Rectal smooth muscle tissue (tissue), 1 donor: ENCODE measurements around the gene PALM3.

ENCODE experiments used
- H3K27ac ChIP-seq: one replicate; pipeline ENCODE4 v1.7.0; 2013; ENCODE audit warnings: low read depth, low read length, inconsistent platforms
- H3K27me3 ChIP-seq: one replicate; pipeline ENCODE4 v1.7.0; 2013; ENCODE audit warnings: low read length; ENCODE audit not compliant: control insufficient read depth, insufficient read depth
- H3K36me3 ChIP-seq: one replicate; pipeline ENCODE4 v1.7.0; 2013; ENCODE audit warnings: low read length; ENCODE audit not compliant: control insufficient read depth, insufficient read depth
- H3K4me1 ChIP-seq: one replicate; pipeline ENCODE4 v1.7.0; 2013; ENCODE audit warnings: low read length; ENCODE audit not compliant: control insufficient read depth, insufficient read depth
- H3K4me3 ChIP-seq: one replicate; pipeline ENCODE4 v1.7.0; 2013; ENCODE audit warnings: low read length
- H3K9ac ChIP-seq: one replicate; pipeline ENCODE4 v1.7.0; 2013; ENCODE audit warnings: low read length

Gene PALM3

GRCh38 chr19:14096272-14096992 lies 34.6 kb upstream of the PALM3 start:
- no peaks in the 10 kb centered on the region for H3K27me3 ChIP-seq
- H3K9ac ChIP-seq: no peak overlapping the region
- no peaks in the 10 kb centered on the region for H3K4me1 ChIP-seq
- no peak overlapping the region for H3K4me3 ChIP-seq
- H3K36me3 ChIP-seq: peaks cover 19% of the 10 kb centered on the region
- H3K27ac ChIP-seq: no peak overlapping the region

GRCh38 chr19:14094854-14095253 lies 33.0 kb upstream of the PALM3 start:
- Histone ChIP-seq H3K4me1 (no peaks in the 10 kb centered on the region), H3K27me3 (no peaks in the 10 kb centered on the region), H3K4me3 (no peak overlapping the region), H3K27ac (no peak overlapping the region), H3K9ac (no peak overlapping the region), H3K36me3 (peaks cover 14% of the 10 kb centered on the region)

DNA sequence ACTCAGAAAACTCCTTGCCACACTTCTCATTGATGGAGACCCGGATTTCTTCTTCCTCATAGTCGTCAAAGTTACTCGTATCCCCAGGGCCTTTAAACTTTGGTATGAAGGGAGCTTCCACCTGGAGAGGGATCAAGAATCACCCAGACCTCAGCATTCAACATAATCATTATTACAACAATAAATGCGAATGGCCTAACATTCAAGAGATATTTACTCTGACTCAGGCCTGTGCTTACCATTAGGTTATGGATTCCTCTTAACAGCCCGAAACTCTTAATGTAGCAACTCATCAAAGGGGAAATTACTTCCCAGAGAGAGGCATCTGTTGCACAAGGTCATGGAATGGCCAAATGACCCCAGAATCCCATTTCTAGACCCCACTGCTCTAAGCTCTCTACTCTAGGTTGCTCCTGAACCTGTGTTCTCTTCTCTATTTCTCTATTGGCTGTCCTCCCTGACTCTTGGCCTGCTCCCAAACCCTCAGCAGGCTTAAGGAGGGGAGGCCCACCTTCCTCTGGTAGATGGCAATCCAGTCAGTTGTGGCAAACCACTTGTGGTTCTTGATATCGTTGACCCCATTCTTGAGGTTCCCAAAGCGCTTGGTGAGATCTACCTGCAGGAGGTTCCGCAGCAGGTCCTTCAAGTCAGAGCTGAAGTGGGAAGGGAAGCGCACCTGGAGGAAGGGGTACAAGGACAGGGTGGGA lies 31.4 kb upstream of the PALM3 start:
- no peak overlapping the region for H3K27ac ChIP-seq
- peaks cover 14% of the 10 kb centered on the region for H3K36me3 ChIP-seq

GRCh38 chr19:14091813-14092462 lies 30.1 kb upstream of the PALM3 start:
- peaks cover 5% of the 10 kb centered on the region for H3K36me3 ChIP-seq
- no peak overlapping the region for H3K9ac ChIP-seq
- H3K27ac ChIP-seq: peak overlapping the region; percentile 90
- peak overlapping the region; percentile 95 for H3K4me3 ChIP-seq
- H3K27me3 ChIP-seq: no peaks in the 10 kb centered on the region
- H3K4me1 ChIP-seq: peaks cover 3% of the 10 kb centered on the region

More for the DNA sequence above, 31.4 kb upstream of the PALM3 start:
- H3K4me1 ChIP-seq: peaks cover 3% of the 10 kb centered on the region
- no peak overlapping the region for H3K4me3 ChIP-seq
- no peaks in the 10 kb centered on the region for H3K27me3 ChIP-seq
- H3K9ac ChIP-seq: no peak overlapping the region

- H3K27ac ChIP-seq: peak overlapping the region; percentile 90
- H3K36me3 ChIP-seq: peaks cover under 1% of the 10 kb centered on the region
- no peaks in the 10 kb centered on the region for H3K27me3 ChIP-seq
- peak overlapping the region; percentile 80 for H3K9ac ChIP-seq
- peaks cover 3% of the 10 kb centered on the region for H3K4me1 ChIP-seq
- H3K4me3 ChIP-seq: peak overlapping the region; percentile 95
Observed at GRCh38 chr19:14091081-14091812, 29.4 kb upstream of the PALM3 start.

DNA sequence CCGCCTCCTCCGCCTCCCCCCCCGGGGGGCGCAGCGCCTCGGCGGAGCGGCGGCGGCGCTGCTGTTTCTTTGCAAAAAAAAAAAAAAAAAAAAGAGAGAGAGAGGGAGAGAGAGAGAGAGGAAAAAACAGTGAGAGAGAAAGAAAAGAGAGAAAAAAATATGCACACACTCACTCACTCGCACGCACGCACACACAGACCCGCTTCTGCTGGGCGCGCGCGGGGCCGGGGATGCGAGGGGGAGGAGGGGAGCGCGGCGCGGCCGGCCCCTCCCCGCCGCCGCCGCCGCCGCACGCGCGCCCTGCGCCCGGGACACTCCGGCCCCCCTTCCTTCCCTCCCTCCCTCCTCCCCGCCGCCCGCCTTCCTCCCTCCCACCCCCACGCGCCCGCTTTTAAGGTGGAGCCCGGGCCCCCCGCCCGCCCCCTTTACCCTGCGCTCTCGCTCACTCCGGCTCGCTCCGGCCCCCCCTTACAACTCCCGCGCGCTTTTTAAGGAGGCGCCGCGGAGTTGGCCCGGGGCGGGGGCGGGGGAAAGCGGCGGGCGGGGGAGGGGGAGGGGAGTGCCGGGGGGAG lies 28.7 kb upstream of the PALM3 start, which contains the start of gene SAMD1:
SAMD1 (minus strand) TSS at position 243 of the 572 bp plus-strand sequence.
- Histone ChIP-seq H3K36me3 (no peaks in the 10 kb centered on the region), H3K9ac (peak within 1 kb of the TSS; percentile 80), H3K27ac (peak within 1 kb of the TSS; percentile 90), H3K4me1 (peaks cover 3% of the 10 kb centered on the region), H3K27me3 (no peaks in the 10 kb centered on the region), H3K4me3 (peak within 1 kb of the TSS; percentile 95)

- Histone ChIP-seq H3K9ac (no peak overlapping the region), H3K36me3 (no peaks in the 10 kb centered on the region), H3K27me3 (no peaks in the 10 kb centered on the region), H3K27ac (peak overlapping the region; percentile 51), H3K4me3 (peak overlapping the region; percentile 72), H3K4me1 (peaks cover 3% of the 10 kb centered on the region)
Observed at GRCh38 chr19:14089662-14090508, 28.0 kb upstream of the PALM3 start.

DNA sequence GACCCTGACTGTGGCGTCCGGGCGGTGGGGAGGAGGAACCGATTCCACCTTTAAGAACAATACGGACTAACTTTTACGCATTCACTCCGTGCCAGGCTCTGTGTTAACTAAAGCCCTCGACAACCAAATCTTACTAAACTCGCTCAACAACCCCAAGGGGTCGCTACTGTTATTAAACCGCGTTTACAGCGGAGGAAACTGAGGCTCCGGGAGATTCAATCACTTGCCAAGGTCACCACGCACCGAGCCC lies 27.5 kb upstream of the PALM3 start:
- H3K36me3 ChIP-seq: no peaks in the 10 kb centered on the region
- H3K9ac ChIP-seq: no peak overlapping the region
- peaks cover 3% of the 10 kb centered on the region for H3K4me1 ChIP-seq
- H3K27me3 ChIP-seq: no peaks in the 10 kb centered on the region
- no peak overlapping the region for H3K27ac ChIP-seq
- H3K4me3 ChIP-seq: peak overlapping the region; percentile 72

DNA sequence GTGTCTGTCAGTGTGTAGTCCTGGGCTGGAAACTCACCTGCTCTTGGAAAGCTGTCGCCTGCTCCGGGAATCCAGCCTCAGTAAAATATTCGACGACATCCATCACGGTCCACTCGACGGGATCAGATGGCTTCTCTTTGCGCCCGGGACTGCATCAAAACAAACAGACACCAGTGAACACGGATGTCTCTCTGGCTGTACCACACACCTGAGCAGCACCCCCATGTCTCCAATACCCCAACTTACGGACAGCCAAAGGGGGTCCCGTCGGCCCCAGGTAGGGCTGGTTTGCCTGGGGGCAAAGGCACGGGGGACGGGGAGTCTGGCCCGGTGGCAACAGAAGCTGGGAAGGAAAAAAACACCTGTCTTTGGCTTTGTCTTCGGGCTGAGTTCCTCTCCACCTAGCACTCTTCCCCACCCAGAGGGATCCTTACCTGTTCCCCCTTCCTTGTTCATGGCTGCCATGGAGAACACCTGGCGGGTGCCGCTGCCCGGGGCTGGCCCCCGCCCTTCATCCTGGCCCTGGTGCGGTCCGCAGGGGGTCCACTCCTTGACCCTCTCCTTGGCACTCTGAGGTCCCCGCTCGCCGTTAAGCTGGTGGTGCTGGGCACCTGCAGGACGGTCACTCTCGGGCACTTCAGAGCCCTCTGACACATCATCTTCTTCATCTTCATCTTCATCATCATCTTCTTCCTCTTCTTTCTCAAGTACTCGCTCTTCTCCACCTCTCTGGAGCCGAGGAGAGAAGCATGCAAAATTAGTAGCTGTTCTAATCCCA lies 26.9 kb upstream of the PALM3 start:
- Histone ChIP-seq H3K4me3 (peak overlapping the region; percentile 72), H3K9ac (no peak overlapping the region)

GRCh38 chr19:14086098-14086497 lies 24.2 kb upstream of the PALM3 start:
- Histone ChIP-seq H3K27me3 (no peaks in the 10 kb centered on the region), H3K4me1 (peaks cover 9% of the 10 kb centered on the region), H3K36me3 (no peaks in the 10 kb centered on the region), H3K4me3 (no peak overlapping the region), H3K27ac (no peak overlapping the region), H3K9ac (no peak overlapping the region)

More for the DNA sequence above, 26.9 kb upstream of the PALM3 start:
- H3K4me1 ChIP-seq: peaks cover 3% of the 10 kb centered on the region
- H3K27me3 ChIP-seq: no peaks in the 10 kb centered on the region
- no peaks in the 10 kb centered on the region for H3K36me3 ChIP-seq
- no peak overlapping the region for H3K27ac ChIP-seq
